ENCODE data around the gene FGD5. TPM values are rescaled to one million over a fixed set of nuclear protein-coding genes. Genes with fewer than 3 reads are reported as not detected.

FGD5 gene
- total RNA-seq, 3 donors from 2014 or later (not counting 1 experiment from before 2014, with no cell fraction given), result not detected

GRCh38 chr3:14892226-14892625 lies 73.5 kb downstream of the FGD5 start:
- DNase-seq, result no peak
- Histone ChIP-seq H3K27ac (ENCODE audit: low read length) (no peak overlapping the region), H3K9me3 (ENCODE audit: control insufficient read depth, insufficient read depth, low read length) (no peaks in the 10 kb centered on the region), H3K36me3 (ENCODE audit: control insufficient read depth, insufficient read depth, low read length) (no peaks in the 10 kb centered on the region), H3K4me3 (ENCODE audit: low read length) (no peak overlapping the region), H3K4me1 (ENCODE audit: control insufficient read depth, insufficient read depth, low read length) (no peaks in the 10 kb centered on the region), H3K27me3 (ENCODE audit: control insufficient read depth, insufficient read depth, low read length) (no peaks in the 10 kb centered on the region)
- ATAC-seq, result no peak
- intact Hi-C loops (cut with micrococcal nuclease), result no loop called here
- WGBS (ENCODE audit: insufficient coverage), result 92% methylated on average over 11 of the region's 11 CpGs
- no peak overlapping the region for H3K27ac Mint-ChIP-seq
- peaks cover 10 to 25% of the 10 kb centered on the region in 2 donors for H3K27me3 Mint-ChIP-seq (ENCODE audit: low read depth in 2 of 2)
- no peak overlapping the region for H3K4me3 Mint-ChIP-seq
- no peaks in the 10 kb centered on the region for H3K9me3 Mint-ChIP-seq
- TF ChIP-seq CTCF (IDR thresholded peaks at IDR 0.05), result no peak
- H3K4me1 Mint-ChIP-seq, result no peaks in the 10 kb centered on the region
- no peaks in the 10 kb centered on the region for H3K36me3 Mint-ChIP-seq

- Mint-ChIP-seq H3K4me3 (no peak overlapping the region), H3K27ac (no peak overlapping the region), H3K4me1 (peaks cover 0 to 3% of the 10 kb centered on the region in 2 donors), H3K9me3 (no peaks in the 10 kb centered on the region), H3K36me3 (no peaks in the 10 kb centered on the region), H3K27me3 (ENCODE audit: low read depth in 2 of 2) (peaks cover 19 to 28% of the 10 kb centered on the region in 2 donors)
- H3K36me3 ChIP-seq (ENCODE audit: control insufficient read depth, insufficient read depth, low read length), result no peaks in the 10 kb centered on the region
- ATAC-seq, result no peak
- no peaks in the 10 kb centered on the region for H3K4me1 ChIP-seq (ENCODE audit: control insufficient read depth, insufficient read depth, low read length)
- H3K9me3 ChIP-seq (ENCODE audit: control insufficient read depth, insufficient read depth, low read length), result no peaks in the 10 kb centered on the region
- H3K27me3 ChIP-seq (ENCODE audit: control insufficient read depth, insufficient read depth, low read length), result no peaks in the 10 kb centered on the region
- 90% methylated on average over 2 of the region's 2 CpGs for whole genome bisulfite sequencing (ENCODE audit: insufficient coverage)
- no peak for TF ChIP-seq CTCF (IDR thresholded peaks at IDR 0.05)
- H3K27ac ChIP-seq (ENCODE audit: low read length), result no peak overlapping the region
- intact Hi-C loops (cut with micrococcal nuclease), result no loop called here
- H3K4me3 ChIP-seq (ENCODE audit: low read length), result no peak overlapping the region
- no peak for DNase-seq
Observed at GRCh38 chr3:14894085-14894484, 75.3 kb downstream of the FGD5 start.

DNA sequence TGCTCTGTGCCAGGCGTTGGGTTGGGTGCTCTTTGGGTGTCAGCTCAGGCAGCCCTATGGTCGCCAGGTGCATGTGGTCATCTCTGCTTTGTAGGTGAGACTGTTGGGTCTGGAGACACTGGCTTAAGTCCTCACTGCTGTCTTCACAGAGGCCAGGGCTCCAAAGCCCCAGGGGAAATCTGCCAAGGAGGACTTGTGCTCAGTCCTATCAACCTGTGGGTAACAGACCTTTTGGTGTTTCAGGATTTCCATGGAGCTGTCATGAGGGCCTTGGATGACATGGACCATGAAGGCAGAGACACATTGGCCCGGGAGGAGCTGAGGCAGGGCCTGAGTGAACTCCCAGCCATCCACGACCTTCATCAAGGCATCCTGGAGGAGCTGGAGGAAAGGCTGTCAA lies 78.5 kb downstream of the FGD5 start:
- peaks cover 0 to 6% of the 10 kb centered on the region in 2 donors for H3K4me1 Mint-ChIP-seq
- no peak for DNase-seq
- H3K27me3 Mint-ChIP-seq (ENCODE audit: low read depth in 2 of 2), result peaks cover 19 to 24% of the 10 kb centered on the region in 2 donors
- no peaks in the 10 kb centered on the region for H3K27me3 ChIP-seq (ENCODE audit: control insufficient read depth, insufficient read depth, low read length)
- no peak overlapping the region for H3K4me3 ChIP-seq (ENCODE audit: low read length)
- no peak overlapping the region for H3K4me3 Mint-ChIP-seq
- intact Hi-C loops (cut with micrococcal nuclease), result no loop called here
- 83% methylated on average over 4 of the region's 4 CpGs for WGBS (ENCODE audit: insufficient coverage)
- TF ChIP-seq CTCF (IDR thresholded peaks at IDR 0.05), result no peak
- no peaks in the 10 kb centered on the region for H3K36me3 ChIP-seq (ENCODE audit: control insufficient read depth, insufficient read depth, low read length)
- H3K9me3 Mint-ChIP-seq, result no peaks in the 10 kb centered on the region
- no peaks in the 10 kb centered on the region for H3K36me3 Mint-ChIP-seq
- H3K27ac Mint-ChIP-seq, result no peak overlapping the region
- ATAC-seq, result no peak
- no peaks in the 10 kb centered on the region for H3K4me1 ChIP-seq (ENCODE audit: control insufficient read depth, insufficient read depth, low read length)
- no peak overlapping the region for H3K27ac ChIP-seq (ENCODE audit: low read length)
- H3K9me3 ChIP-seq (ENCODE audit: control insufficient read depth, insufficient read depth, low read length), result no peaks in the 10 kb centered on the region

DNA sequence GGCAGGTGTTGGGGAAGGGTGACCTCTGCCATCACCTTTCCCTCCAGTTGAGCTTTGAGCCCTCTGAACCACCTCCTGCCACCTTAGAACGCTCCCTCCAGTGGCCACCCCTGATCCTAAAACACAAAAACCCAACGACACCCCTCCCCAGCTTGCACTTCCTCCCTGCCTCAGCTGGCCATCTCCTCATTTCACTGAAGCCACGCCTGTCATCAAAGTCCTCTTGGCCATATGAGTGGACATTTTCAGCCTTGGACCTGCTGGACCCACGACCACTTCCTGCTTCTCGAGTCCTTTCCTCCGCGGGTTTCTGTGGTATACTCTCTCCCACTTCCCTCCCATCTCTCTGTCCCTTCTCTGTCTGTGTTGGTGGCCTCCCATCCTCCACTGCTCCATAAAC lies 80.2 kb downstream of the FGD5 start:
- H3K27me3 Mint-ChIP-seq (ENCODE audit: low read depth in 2 of 2), result peaks cover 19 to 25% of the 10 kb centered on the region in 2 donors
- H3K27ac ChIP-seq (ENCODE audit: low read length), result no peak overlapping the region
- H3K4me1 Mint-ChIP-seq, result peaks cover 0 to 6% of the 10 kb centered on the region in 2 donors
- H3K36me3 Mint-ChIP-seq, result no peaks in the 10 kb centered on the region
- H3K4me3 ChIP-seq (ENCODE audit: low read length), result no peak overlapping the region
- no peaks in the 10 kb centered on the region for H3K9me3 Mint-ChIP-seq
- WGBS (ENCODE audit: insufficient coverage), result 28% methylated on average over 7 of the region's 7 CpGs
- H3K36me3 ChIP-seq (ENCODE audit: control insufficient read depth, insufficient read depth, low read length), result no peaks in the 10 kb centered on the region
- intact Hi-C loops (cut with micrococcal nuclease), result no loop called here
- no peak overlapping the region for H3K4me3 Mint-ChIP-seq
- no peak for ATAC-seq
- no peak for DNase-seq
- no peaks in the 10 kb centered on the region for H3K9me3 ChIP-seq (ENCODE audit: control insufficient read depth, insufficient read depth, low read length)
- H3K4me1 ChIP-seq (ENCODE audit: control insufficient read depth, insufficient read depth, low read length), result no peaks in the 10 kb centered on the region
- H3K27ac Mint-ChIP-seq, result no peak overlapping the region
- TF ChIP-seq CTCF (IDR thresholded peaks at IDR 0.05), result no peak
- no peaks in the 10 kb centered on the region for H3K27me3 ChIP-seq (ENCODE audit: control insufficient read depth, insufficient read depth, low read length)

All from natural killer cell (primary cell).